GM12864 (cell line): ENCODE results near the gene CLCN5.
A peak's percentile ranks its signal among the peaks of the same experiment; 100 is the strongest.

ENCODE experiments used
- DNase-seq: peaks from one replicate; pipeline ENCODE4 v3.0.0-alpha.2; 2011; ENCODE audit warnings: low read depth
- H3K4me3 ChIP-seq: 2 replicates; pipeline ENCODE4 v1.5.1; 2011; ENCODE audit warnings: mild to moderate bottlenecking, low read depth, low read length, control low read depth
- CTCF ChIP-seq: IDR thresholded peaks from 2 replicates; pipeline ENCODE4 v1.5.1; 2011; ENCODE audit warnings: low read depth, mild to moderate bottlenecking, moderate library complexity, low read length, control low read depth, inconsistent platforms; ENCODE audit errors: missing control alignments

Gene CLCN5

GRCh38 chrX:50072110-50072509 is 149.7 kb downstream of the CLCN5 start:
- no peak overlapping the region for H3K4me3 ChIP-seq
- no peak for TF ChIP-seq CTCF
- no peak for DNase-seq

- no peak for TF ChIP-seq CTCF
- DNase-seq = no peak
- no peak overlapping the region for H3K4me3 ChIP-seq
These were observed 151.2 kb downstream of the CLCN5 start for GRCh38 chrX:50073601-50074000.

- no peak for DNase-seq
- no peak for TF ChIP-seq CTCF
- H3K4me3 ChIP-seq = no peak overlapping the region
These were observed 153.4 kb downstream of the CLCN5 start for GRCh38 chrX:50075630-50076339.

- no peak for DNase-seq
- TF ChIP-seq CTCF = peak; percentile 25
- H3K4me3 ChIP-seq = no peak overlapping the region
These were observed 159.0 kb downstream of the CLCN5 start for GRCh38 chrX:50081282-50081889.

- no peak for TF ChIP-seq CTCF
- H3K4me3 ChIP-seq = no peak overlapping the region
- DNase-seq = no peak
These were observed 160.3 kb downstream of the CLCN5 start for GRCh38 chrX:50082741-50083140.

GRCh38 chrX:50088645-50089044 is 166.2 kb downstream of the CLCN5 start:
- H3K4me3 ChIP-seq = no peak overlapping the region
- no peak for DNase-seq

More at GRCh38 chrX:50088645-50089044, 166.2 kb downstream of the CLCN5 start:
- TF ChIP-seq CTCF = no peak
